T-helper 1 cell treated with Interleukin-12 subunit alpha and Interleukin-12 subunit beta and Interleukin-4 antibody, amounts not matched to agents 30 ng/mL and 1 ng/mL, for 36 hours (primary cell): Measurements from ENCODE around the gene MBD4. TPM values are rescaled to one million over a fixed set of nuclear protein-coding genes. Genes with fewer than 3 reads are reported as not detected.

Experiments used
- intact Hi-C: fragments of 100-400 bp; cut with micrococcal nuclease; formaldehyde crosslinking; loops from one replicate; pipeline ENCODE4 v1.15.1; 2024
- total RNA-seq: library from RNA; stranded (reverse); gene quantifications from 2 replicates; pipeline ENCODE4 v1.2.3, GENCODE V29; 2022

Gene MBD4
- total RNA-seq, 1 donor from 2014 or later = 44.8 TPM

GRCh38 chr3:129433565-129433964 is 6.2 kb downstream of the MBD4 start:
- intact Hi-C loops = no loop called here

DNA sequence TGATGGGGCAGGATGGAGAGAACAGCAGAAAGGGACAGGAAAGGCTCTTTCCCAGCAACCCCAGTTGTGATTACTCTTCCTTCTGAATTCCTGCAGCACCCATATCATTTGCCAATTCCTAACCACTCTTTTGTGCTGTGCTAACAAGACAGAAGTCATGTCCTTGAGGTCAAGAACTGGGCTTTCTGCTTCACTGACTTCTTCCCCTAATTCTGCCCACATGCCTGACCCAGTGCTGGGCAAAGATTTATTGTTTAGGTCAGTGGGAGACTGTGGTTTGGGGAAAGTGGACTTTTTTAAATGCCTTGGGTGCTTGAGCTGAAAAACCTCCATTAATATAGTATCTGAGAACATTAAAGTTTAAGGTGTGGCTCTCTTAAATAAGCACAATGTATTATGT is 7.1 kb downstream of the MBD4 start:
- intact Hi-C loops = no loop called here

DNA sequence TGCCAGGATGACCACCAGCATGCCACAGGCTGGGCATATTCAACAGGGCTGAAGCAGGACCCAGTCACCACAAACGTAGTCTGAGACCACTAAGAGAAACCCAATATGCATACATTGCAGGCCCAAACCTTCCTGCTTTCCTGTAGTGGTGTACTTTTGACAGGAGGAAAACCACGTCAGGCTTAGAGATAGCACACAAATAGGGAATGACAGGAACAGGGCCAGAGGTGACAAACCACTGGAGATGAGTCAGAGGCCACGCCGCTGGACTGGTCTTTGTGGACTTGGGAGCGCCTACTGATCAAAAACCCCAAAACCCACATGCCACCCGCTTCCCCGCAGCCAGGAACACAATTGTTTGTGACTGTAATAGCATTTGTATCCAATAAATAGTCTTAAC is 7.7 kb downstream of the MBD4 start:
- intact Hi-C loops = no loop called here

DNA sequence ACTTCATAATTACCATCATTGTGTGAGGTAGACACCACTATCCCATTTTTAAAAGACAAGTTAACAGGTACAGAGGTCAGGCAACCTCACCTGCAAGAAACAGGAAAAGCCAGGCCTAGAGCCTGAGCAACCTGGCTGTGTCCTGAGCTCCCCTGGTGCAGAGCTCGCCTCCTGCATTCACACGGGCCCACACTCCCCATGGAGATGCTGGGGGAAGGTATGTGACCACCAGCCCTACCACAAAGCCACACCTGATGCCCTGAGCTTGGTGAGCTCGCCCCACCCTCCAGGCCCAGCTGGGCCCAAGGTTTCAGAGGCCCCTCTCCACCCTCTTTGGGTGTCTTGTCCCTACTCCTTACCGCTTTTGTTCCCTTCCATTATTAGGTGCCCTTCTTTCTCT is 10.1 kb downstream of the MBD4 start:
- intact Hi-C loops = loop anchor here (2.0 kb wide), 1 partner anchor 309 kb away; the partner anchor contains the start of gene RAB43

DNA sequence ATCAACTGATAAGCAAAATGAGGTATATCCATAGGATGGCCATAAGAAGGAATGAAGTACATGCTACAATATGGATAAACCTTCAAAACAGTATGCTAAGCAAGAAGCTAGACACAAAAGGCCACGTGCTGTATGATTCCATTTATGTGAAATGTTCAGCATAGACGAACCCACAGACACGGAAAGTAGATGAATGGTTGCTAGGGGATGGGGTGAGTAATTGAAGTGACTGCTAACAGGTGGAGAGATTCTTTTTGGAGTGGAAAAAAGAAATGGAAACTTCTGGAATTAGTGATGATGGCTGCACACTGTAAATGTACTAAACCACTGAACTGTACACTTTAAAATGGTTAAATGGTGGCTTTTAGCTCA is 10.7 kb downstream of the MBD4 start:
- intact Hi-C loops = loop anchor here (2.0 kb wide), 1 partner anchor 308 kb away; the partner anchor contains the start of gene RAB43

DNA sequence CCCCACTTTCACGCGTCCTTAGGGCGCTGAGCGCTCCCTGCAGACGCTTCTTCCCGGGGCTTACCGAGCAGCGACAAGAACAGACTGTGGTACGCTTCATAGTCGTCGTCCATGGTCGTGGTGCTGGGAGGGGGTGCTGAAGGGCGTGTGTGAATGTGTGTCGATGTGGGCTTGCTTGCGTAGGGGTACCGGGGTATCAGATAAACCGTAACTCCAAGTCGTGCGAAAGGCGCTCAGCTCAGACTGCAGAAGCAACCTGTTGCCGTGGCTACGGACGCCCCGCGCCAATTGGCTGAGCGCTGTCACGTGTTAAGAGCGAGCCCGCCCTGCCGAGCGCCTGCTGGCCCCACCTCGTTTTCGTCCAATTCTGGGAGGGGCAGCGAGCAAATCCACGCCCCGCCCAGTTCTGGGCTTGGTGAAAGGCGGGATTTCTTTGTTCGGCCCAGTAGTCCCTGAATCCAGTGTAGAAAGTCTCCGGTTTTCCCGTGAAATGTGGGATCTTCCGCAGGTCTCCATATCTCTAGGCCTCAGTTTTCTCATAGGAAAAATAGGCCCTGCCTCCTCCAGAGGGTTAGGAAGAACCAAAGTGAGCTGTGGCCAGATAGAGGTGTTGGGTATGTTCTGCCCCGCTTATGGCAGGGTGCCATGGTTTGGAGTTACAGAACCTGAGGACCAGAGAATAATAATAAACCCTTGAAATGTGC is 11.2 kb downstream of the MBD4 start, which contains the start of gene EFCAB12:
Gene EFCAB12 (minus strand): TSS at position 261 of the 704 bp plus-strand sequence. CDS start 148 bp downstream, at position 113.
- intact Hi-C loops = loop anchor here (1.0 to 2.0 kb wide), 4 partner anchors 12 to 401 kb away; partner anchors contain the start of genes IFT122 and RAB43

DNA sequence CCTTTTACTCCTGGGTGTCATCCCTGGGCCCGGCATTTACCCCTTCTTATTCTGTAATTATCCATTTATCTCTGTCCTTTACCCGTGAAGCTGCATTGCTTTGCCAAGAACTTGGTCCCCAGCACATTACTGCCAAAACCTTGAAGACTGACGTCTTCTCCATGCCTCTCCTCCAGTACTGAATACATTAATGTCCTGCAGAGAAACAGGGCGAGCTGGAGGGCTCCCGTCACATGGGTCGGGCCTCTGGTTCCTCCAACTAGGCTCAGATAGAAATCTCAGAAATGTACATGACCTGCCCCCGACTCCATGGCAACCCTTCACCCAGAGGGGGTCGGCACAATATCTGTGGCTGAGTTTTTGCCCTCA is 11.8 kb downstream of the MBD4 start:
- intact Hi-C loops = loop anchor here (1.0 to 2.0 kb wide), 4 partner anchors 12 to 401 kb away; partner anchors contain the start of genes IFT122 and RAB43

DNA sequence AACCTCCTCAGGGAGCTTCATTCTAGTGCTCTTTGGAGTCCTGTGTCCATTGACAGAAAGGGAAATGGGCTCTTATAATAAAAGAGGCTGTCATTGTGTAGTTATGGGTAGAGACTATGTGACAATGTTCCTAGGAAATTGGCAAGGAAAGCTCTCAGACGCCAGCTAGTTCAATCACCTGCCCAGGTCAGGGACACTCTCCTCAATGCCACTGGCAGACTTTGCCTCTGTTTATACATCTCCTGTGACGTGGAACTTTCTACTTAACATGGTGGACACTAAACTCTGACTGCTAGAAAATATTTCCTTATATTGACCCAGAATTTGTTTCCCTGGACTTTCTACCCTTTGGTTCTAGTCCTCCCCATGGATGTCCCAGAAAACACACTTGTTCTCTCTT is 14.1 kb downstream of the MBD4 start:
- intact Hi-C loops = no loop called here

DNA sequence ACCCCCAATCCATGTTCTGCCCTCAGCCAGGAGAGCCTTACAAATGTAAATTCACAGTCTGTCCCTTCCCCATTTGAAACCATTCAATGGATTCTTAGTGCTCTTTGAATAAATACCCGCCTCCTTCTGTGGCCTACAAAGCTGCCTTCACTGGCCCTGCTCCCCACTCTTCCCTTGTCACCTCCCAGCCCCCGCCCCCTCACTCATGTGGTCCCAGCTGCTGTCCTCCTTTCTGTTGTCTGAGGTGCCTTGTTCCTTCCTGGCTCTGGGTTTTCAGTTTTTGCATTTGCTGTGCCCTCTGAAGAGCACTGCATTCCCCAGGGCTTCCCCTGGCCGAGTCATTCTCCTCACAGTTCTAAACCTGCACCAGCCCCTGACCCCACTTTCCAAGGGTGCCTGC is 14.5 kb downstream of the MBD4 start:
- intact Hi-C loops = no loop called here

- intact Hi-C loops = no loop called here
Observed at GRCh38 chr3:129424185-129424841, 15.4 kb downstream of the MBD4 start.

- intact Hi-C loops = no loop called here
Observed at GRCh38 chr3:129422897-129423296, 16.9 kb downstream of the MBD4 start.

DNA sequence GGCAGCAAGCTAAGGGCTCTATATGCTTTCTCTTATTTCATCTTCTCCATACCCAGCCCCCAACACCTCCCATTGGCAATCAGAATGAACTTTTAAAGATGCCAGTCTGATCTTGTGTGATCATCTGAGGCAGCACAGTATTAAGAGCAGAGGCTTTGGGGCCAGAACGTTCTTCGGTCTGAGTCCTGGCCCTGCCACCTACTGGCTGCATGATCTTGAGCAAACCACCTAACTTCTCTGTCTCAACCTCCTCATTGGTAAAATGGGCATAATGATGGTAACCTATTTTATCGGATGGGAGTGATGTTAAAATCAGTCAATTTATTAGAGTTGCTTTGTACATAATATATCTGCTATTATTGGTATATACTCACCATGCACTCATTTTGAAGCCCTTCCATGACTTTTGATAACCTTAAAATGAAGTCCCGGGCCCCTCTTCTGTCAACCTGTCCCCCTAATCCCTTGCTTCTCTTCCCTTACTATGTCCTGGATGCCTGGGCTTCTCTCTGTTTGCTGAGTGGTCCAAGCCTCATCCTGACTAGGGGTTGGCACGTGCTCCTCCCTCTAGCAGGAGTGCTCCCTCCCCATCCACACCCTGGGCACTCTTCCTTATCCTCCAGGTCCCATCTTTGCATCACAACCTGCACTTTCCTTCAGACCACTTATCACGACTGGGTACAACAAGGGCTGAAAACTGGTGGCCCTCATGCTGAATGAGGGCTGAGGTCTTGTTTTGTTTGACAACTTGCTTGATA is 17.6 kb downstream of the MBD4 start:
- intact Hi-C loops = no loop called here

- intact Hi-C loops = no loop called here
Observed at GRCh38 chr3:129421236-129421883, 18.4 kb downstream of the MBD4 start.

GRCh38 chr3:129419476-129419875 is 20.3 kb downstream of the MBD4 start:
- intact Hi-C loops = no loop called here

DNA sequence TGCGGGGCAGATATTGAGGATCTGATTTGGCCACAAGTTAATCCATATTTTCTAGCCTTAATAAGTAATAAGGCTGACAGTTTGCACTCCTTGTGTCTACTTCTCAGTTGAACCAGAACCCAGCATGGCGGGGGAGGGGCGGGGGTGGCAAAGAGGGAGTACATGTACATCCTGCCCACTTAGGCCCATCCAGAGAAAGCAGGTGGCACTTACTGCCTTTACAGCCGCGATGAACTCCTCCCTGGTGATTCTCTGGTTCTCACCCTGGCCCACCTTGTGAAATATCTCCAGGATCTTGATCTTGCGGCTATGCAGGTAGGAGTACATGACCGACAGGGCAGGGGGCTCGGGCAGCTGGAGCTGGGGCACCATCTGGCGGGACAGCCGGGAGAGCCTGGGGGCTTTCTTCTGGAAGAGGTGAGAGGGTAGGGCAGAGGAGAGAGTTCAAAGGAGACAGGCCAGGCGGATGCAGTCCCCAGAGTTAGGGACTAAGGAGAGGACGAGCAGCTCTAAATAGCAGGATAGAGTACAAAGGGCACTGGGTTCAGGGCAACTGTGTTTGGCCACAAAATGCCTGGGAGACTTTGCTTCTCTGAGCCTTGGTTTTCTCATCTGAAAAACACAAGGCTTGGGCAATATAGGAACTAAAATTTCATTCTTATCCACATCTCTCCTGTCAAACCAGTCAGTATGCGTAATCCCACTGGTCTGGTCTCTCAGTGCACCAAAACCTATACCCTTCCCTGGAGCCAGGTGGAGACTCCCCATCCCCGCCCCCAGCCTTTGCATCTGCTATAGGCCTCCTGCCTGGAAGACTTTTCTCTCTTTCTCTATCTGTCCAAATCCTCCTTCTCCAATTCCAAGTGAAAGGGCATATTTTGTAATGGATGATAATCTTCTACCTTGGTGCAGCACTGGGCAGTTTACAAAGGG is 21.4 kb downstream of the MBD4 start:
- intact Hi-C loops = no loop called here

- intact Hi-C loops = no loop called here
Observed at GRCh38 chr3:129417326-129417725, 22.4 kb downstream of the MBD4 start.

DNA sequence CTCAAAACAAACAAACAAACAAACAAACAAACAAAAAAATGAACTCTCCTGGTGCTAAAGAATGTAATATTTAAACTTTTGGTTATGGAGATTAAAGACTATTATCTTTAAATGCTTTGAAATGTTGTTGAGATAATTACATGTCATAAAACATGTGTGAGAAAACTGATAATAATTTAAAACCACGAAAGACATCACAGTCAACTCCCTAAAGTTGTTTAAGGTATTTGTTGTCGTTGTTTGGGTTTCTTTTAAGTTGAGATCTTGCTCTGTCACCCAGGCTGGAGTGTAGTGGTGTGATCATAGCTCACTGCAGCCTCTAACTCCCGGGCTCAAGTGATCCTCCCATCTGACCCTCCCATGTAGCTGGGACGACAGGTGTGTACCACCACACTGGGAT is 23.3 kb downstream of the MBD4 start:
- intact Hi-C loops = no loop called here

- intact Hi-C loops = no loop called here
Observed at GRCh38 chr3:129415830-129416229, 23.9 kb downstream of the MBD4 start.

- intact Hi-C loops = no loop called here
Observed at GRCh38 chr3:129415378-129415777, 24.4 kb downstream of the MBD4 start.
